Karpas-422 (cell line): ENCODE measurements around the gene CSNK1A1L. TPM values are rescaled to one million over a fixed set of nuclear protein-coding genes. Genes with fewer than 3 reads are reported as not detected.

Experiments
- DNase-seq: peaks from one replicate; pipeline ENCODE4 v3.0.0-alpha.2; 2015
- H2AFZ ChIP-seq: fragments of 200-600 bp; sonication (generic); 2 replicates; pipeline ENCODE4 v1.6.1; 2014; ENCODE audit warnings: antibody characterized with exemption, low read length, mixed read lengths
- H3K27ac ChIP-seq: fragments of 200-600 bp; sonication (generic); 2 replicates; pipeline ENCODE4 v1.5.1; 2014; ENCODE audit warnings: mild to moderate bottlenecking, low read length, moderate library complexity
- H3K27me3 ChIP-seq: fragments of 200-600 bp; sonication (generic); 2 replicates; pipeline ENCODE4 v1.6.1; 2014; ENCODE audit warnings: low read length, mixed read lengths
- H3K36me3 ChIP-seq: fragments of 200-600 bp; sonication (generic); 2 replicates; pipeline ENCODE4 v1.6.1; 2014; ENCODE audit warnings: low read length, mixed read lengths; ENCODE audit not compliant: insufficient read depth
- H3K4me1 ChIP-seq: fragments of 200-600 bp; sonication (generic); 2 replicates; pipeline ENCODE4 v1.6.1; 2014; ENCODE audit warnings: mild to moderate bottlenecking, low read length, mixed read lengths
- H3K4me2 ChIP-seq: fragments of 200-600 bp; sonication (generic); 2 replicates; pipeline ENCODE4 v1.6.1; 2014; ENCODE audit warnings: low read length, low read depth, mild to moderate bottlenecking; ENCODE audit not compliant: poor library complexity, severe bottlenecking
- H3K4me3 ChIP-seq: fragments of 200-600 bp; sonication (generic); 2 replicates; pipeline ENCODE4 v1.5.1; 2014; ENCODE audit warnings: mild to moderate bottlenecking, antibody characterized with exemption, low read length, mixed read lengths
- H3K79me2 ChIP-seq: fragments of 200-600 bp; sonication (generic); 2 replicates; pipeline ENCODE4 v1.6.1; 2014; ENCODE audit warnings: mild to moderate bottlenecking, low read length, mixed read lengths
- H3K9ac ChIP-seq: fragments of 200-600 bp; sonication (generic); 2 replicates; pipeline ENCODE4 v1.6.0; 2014; ENCODE audit warnings: low read length
- H3K9me2 ChIP-seq: fragments of 200-600 bp; sonication (generic), shearing (Covaris generic); replicated peaks from 2 replicates; pipeline ENCODE4 v1.6.0; 2014; ENCODE audit warnings: mild to moderate bottlenecking, low read length, moderate library complexity; ENCODE audit not compliant: insufficient read depth
- H3K9me3 ChIP-seq: fragments of 300-700, 200-600 bp; sonication (generic); 2 replicates; pipeline ENCODE4 v1.6.1; 2014; ENCODE audit warnings: low read length, mixed read lengths
- H4K20me1 ChIP-seq: fragments of 200-600 bp; sonication (generic); 2 replicates; pipeline ENCODE4 v1.6.1; 2014; ENCODE audit warnings: mild to moderate bottlenecking, antibody characterized with exemption, low read length, low read depth; ENCODE audit not compliant: insufficient read depth
- total RNA-seq: library from RNA; depleted of rRNA; stranded (reverse); fragments of >200 nt; shearing (Covaris generic); gene quantifications from 2 replicates; pipeline ENCODE4 v1.2.3, GENCODE V29; 2014; ENCODE audit warnings: low replicate concordance

The CSNK1A1L gene
- total RNA-seq, 1 experiment from 2014 or later = not detected

- Histone ChIP-seq H3K9me3 (no peaks in the 10 kb centered on the region), H3K4me1 (0 out of 2 replicates have a peak, but pooled peaks cover 5% of the 10 kb centered on the region), H3K27ac (no peak overlapping the region), H3K4me2 (no peak overlapping the region), H3K36me3 (no peaks in the 10 kb centered on the region), H2AFZ (no peak overlapping the region), H3K9ac (no peak overlapping the region), H3K9me2 (no peaks in the 10 kb centered on the region), H3K27me3 (no peaks in the 10 kb centered on the region), H3K4me3 (no peak overlapping the region), H3K79me2 (no peaks in the 10 kb centered on the region), H4K20me1 (no peaks in the 10 kb centered on the region)
- DNase-seq = no peak
Measured at GRCh38 chr13:37123337-37123736, 17.9 kb upstream of the CSNK1A1L start.

DNA sequence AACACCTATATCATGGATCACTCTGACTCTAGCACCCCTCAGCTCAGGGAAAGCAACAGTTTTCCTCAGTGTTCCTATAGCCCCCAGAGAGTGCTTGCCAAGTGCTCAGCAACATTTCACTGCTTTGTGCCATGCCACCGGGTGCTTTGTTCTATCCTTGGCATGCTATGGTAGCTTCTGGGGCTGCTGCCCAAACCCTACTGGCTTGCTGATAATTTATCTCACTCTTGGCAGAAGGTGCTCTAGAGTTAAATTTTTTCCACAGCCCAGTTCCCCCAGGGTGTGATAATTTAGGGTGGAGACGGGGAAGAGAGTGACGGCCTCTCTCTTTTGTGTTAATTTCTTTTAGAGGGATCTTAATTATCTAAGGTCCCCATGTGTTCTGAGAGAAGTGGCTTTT lies 12.6 kb upstream of the CSNK1A1L start:
- Histone ChIP-seq H3K4me2 (no peak overlapping the region), H4K20me1 (no peaks in the 10 kb centered on the region), H3K27ac (no peak overlapping the region), H3K4me3 (no peak overlapping the region), H3K27me3 (no peaks in the 10 kb centered on the region), H3K9me3 (no peaks in the 10 kb centered on the region), H3K79me2 (no peaks in the 10 kb centered on the region), H3K9ac (no peak overlapping the region), H3K9me2 (no peaks in the 10 kb centered on the region), H3K4me1 (0 out of 2 replicates have a peak, but pooled peaks cover 5% of the 10 kb centered on the region), H2AFZ (no peak overlapping the region), H3K36me3 (no peaks in the 10 kb centered on the region)
- DNase-seq = no peak

- Histone ChIP-seq H3K9ac (no peak overlapping the region), H3K4me1 (no peaks in the 10 kb centered on the region), H2AFZ (no peak overlapping the region), H3K27ac (no peak overlapping the region), H3K9me2 (no peaks in the 10 kb centered on the region), H3K9me3 (no peaks in the 10 kb centered on the region), H3K36me3 (no peaks in the 10 kb centered on the region), H3K79me2 (no peaks in the 10 kb centered on the region), H4K20me1 (no peaks in the 10 kb centered on the region), H3K4me3 (no peak overlapping the region), H3K27me3 (no peaks in the 10 kb centered on the region), H3K4me2 (no peak overlapping the region)
- DNase-seq = no peak
Measured at GRCh38 chr13:37114250-37114649, 8.8 kb upstream of the CSNK1A1L start.

DNA sequence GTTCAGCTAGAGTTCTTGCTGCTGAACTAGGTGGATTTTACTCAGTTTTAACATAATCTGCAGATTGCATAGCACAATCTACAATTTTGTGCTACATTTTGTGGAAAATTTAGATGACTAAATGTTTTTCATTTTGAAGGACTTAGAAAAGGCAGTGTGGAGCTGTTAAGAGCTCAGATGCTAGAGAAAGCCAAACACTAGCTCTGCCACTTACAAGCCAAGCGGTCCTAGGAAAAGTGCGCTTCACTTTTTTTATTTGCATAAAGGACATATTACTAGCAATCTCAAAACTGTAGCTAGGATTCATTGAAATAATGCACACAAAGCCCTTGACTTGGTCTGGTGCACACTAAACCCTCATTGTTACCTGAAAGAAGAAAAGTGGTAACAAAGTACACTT lies 8.1 kb upstream of the CSNK1A1L start:
- no peak for DNase-seq
- H3K36me3 ChIP-seq = no peaks in the 10 kb centered on the region
- H3K4me1 ChIP-seq = no peaks in the 10 kb centered on the region
- no peaks in the 10 kb centered on the region for H3K9me3 ChIP-seq
- H3K4me2 ChIP-seq = no peak overlapping the region
- no peak overlapping the region for H3K9ac ChIP-seq
- no peak overlapping the region for H3K27ac ChIP-seq
- no peaks in the 10 kb centered on the region for H3K9me2 ChIP-seq
- no peaks in the 10 kb centered on the region for H3K27me3 ChIP-seq
- no peaks in the 10 kb centered on the region for H3K79me2 ChIP-seq
- no peak overlapping the region for H2AFZ ChIP-seq
- H4K20me1 ChIP-seq = no peaks in the 10 kb centered on the region
- no peak overlapping the region for H3K4me3 ChIP-seq

- H3K4me2 ChIP-seq = no peak overlapping the region
Measured at GRCh38 chr13:37109051-37109678, 3.7 kb upstream of the CSNK1A1L start.

DNA sequence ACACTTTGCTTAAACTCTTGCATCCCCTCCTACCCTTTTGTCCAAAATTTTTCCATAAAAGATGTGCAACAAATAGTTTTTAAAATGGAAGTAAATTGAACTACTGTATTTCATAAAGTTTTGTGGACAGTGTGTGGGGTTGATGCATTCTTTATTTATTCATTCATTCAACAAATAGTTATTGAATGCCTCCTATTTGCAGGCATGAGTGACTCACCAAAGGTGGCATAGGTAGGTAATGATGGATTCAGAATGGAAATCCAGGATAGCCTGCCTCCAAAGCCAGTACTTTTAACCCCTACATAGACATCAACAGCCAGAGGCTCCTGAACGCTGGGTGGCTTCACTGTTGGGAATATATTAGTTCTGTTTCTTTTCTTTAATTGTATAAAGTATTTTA lies 2.4 kb upstream of the CSNK1A1L start:
- Histone ChIP-seq H3K36me3 (no peaks in the 10 kb centered on the region), H3K79me2 (no peaks in the 10 kb centered on the region), H3K9ac (no peak overlapping the region)

More at GRCh38 chr13:37109051-37109678, 3.7 kb upstream of the CSNK1A1L start:
- H4K20me1 ChIP-seq = no peaks in the 10 kb centered on the region
- no peak overlapping the region for H3K4me3 ChIP-seq
- no peak overlapping the region for H3K9ac ChIP-seq
- no peaks in the 10 kb centered on the region for H3K9me3 ChIP-seq
- no peaks in the 10 kb centered on the region for H3K27me3 ChIP-seq
- H3K36me3 ChIP-seq = no peaks in the 10 kb centered on the region
- H2AFZ ChIP-seq = no peak overlapping the region
- H3K79me2 ChIP-seq = no peaks in the 10 kb centered on the region
- H3K4me1 ChIP-seq = no peaks in the 10 kb centered on the region
- peak; percentile 71 for DNase-seq
- no peaks in the 10 kb centered on the region for H3K9me2 ChIP-seq
- no peak overlapping the region for H3K27ac ChIP-seq

GRCh38 chr13:37107456-37107855 lies 2.0 kb upstream of the CSNK1A1L start:
- H3K27ac ChIP-seq = no peak overlapping the region
- H3K9me3 ChIP-seq = no peaks in the 10 kb centered on the region
- H2AFZ ChIP-seq = no peak overlapping the region
- H4K20me1 ChIP-seq = no peaks in the 10 kb centered on the region
- H3K4me2 ChIP-seq = no peak overlapping the region
- no peak for DNase-seq
- no peaks in the 10 kb centered on the region for H3K79me2 ChIP-seq
- no peak overlapping the region for H3K9ac ChIP-seq
- no peak overlapping the region for H3K4me3 ChIP-seq
- no peaks in the 10 kb centered on the region for H3K27me3 ChIP-seq
- H3K9me2 ChIP-seq = no peaks in the 10 kb centered on the region
- H3K4me1 ChIP-seq = no peaks in the 10 kb centered on the region
- H3K36me3 ChIP-seq = no peaks in the 10 kb centered on the region

More for the DNA sequence above, 2.4 kb upstream of the CSNK1A1L start:
- Histone ChIP-seq H3K27me3 (no peaks in the 10 kb centered on the region), H3K9me3 (no peaks in the 10 kb centered on the region), H2AFZ (no peak overlapping the region), H4K20me1 (no peaks in the 10 kb centered on the region), H3K9me2 (no peaks in the 10 kb centered on the region), H3K27ac (no peak overlapping the region), H3K4me3 (no peak overlapping the region), H3K4me2 (no peak overlapping the region), H3K4me1 (no peaks in the 10 kb centered on the region)
- no peak for DNase-seq

- Histone ChIP-seq H3K27ac (no peak overlapping the region), H3K9me3 (no peaks in the 10 kb centered on the region), H3K4me2 (no peak overlapping the region), H3K9ac (no peak overlapping the region), H3K27me3 (no peaks in the 10 kb centered on the region), H3K4me3 (no peak overlapping the region), H3K9me2 (no peaks in the 10 kb centered on the region), H4K20me1 (no peaks in the 10 kb centered on the region), H3K4me1 (no peaks in the 10 kb centered on the region), H3K79me2 (no peaks in the 10 kb centered on the region), H2AFZ (no peak overlapping the region), H3K36me3 (no peaks in the 10 kb centered on the region)
- DNase-seq = no peak
Measured at GRCh38 chr13:37106642-37107041, 1.2 kb upstream of the CSNK1A1L start.
